ENCODE data around the gene IL23A. TPM values are rescaled to one million over a fixed set of nuclear protein-coding genes. Genes with fewer than 3 reads are reported as not detected.

IL23A gene
- total RNA-seq, 4 donors from 2014 or later: not detected

GRCh38 chr12:56389412-56389811 lies 50.7 kb downstream of the IL23A start:
- Histone ChIP-seq H3K27ac (no peak overlapping the region), H3K36me3 (no peaks in the 10 kb centered on the region), H3K4me1 (no peaks in the 10 kb centered on the region), H3K9me3 (no peaks in the 10 kb centered on the region), H3K27me3 (no peaks in the 10 kb centered on the region), H3K4me3 (no peak overlapping the region)
- no peak for TF ChIP-seq EP300 (IDR thresholded peaks at IDR 0.05)
- no peak for TF ChIP-seq CTCF (IDR thresholded peaks at IDR 0.05)
- TF ChIP-seq POLR2A (IDR thresholded peaks at IDR 0.05): no peak
- TF ChIP-seq POLR2AphosphoS5 (IDR thresholded peaks at IDR 0.05): no peak
- no peak for ATAC-seq
- 32 to 45% methylated on average over 2 to 5 of the region's 5 CpGs for WGBS, 2 donors (ENCODE audit: low coverage in 1 of 2)

Small RNAs within 50 kb of the gene (small RNA-seq; reads per million reads assigned to genes)
- 0 reads per million in 4 donors for gene RNU7-40P

Other genes with a start within 250 kb of the IL23A start
- 100 to 1,000 TPM in 3 of 4 donors, 10 to 100 TPM in 1; 99.4 to 115 (median 110) TPM for gene PA2G4, start 234.3 kb upstream of the IL23A start, total RNA-seq
- 1,000 to 10,000 TPM; 1,487 to 4,346 (median 2,874) TPM for gene RPL41, start 222.3 kb upstream of the IL23A start, total RNA-seq
- gene ZC3H10, start 220.6 kb upstream of the IL23A start, total RNA-seq: 1 to 10 TPM; 5.0 to 7.4 (median 5.8) TPM
- gene ESYT1, start 210.6 kb upstream of the IL23A start, total RNA-seq: 100 to 1,000 TPM; 128 to 234 (median 167) TPM
- gene MYL6B, start 186.3 kb upstream of the IL23A start, total RNA-seq: 10 to 100 TPM; 14.3 to 57.9 (median 28.0) TPM
- gene MYL6, start 180.5 kb upstream of the IL23A start, total RNA-seq: 1,000 to 10,000 TPM; 5,300 to 6,545 (median 5,874) TPM
- 100 to 1,000 TPM in 1 of 4 donors, 10 to 100 TPM in 3; 76.5 to 109 (median 85.1) TPM for gene SMARCC2, start 149.4 kb upstream of the IL23A start, total RNA-seq
- gene RNF41, start 117.0 kb upstream of the IL23A start, total RNA-seq: 100 to 1,000 TPM in 2 of 4 donors, 10 to 100 TPM in 2; 63.7 to 119 (median 102) TPM
- 10 to 100 TPM; 23.7 to 34.7 (median 28.8) TPM for gene NABP2, start 114.5 kb upstream of the IL23A start, total RNA-seq
- 1 to 10 TPM in 1 of 4 donors, not detected in 3; 1.7 TPM for gene SLC39A5, start 108.8 kb upstream of the IL23A start, total RNA-seq
- 10 to 100 TPM; 12.9 to 37.8 (median 15.6) TPM for gene ANKRD52, start 80.5 kb upstream of the IL23A start, total RNA-seq
- gene COQ10A, start 71.9 kb upstream of the IL23A start, total RNA-seq: 10 to 100 TPM in 3 of 4 donors, 1 to 10 TPM in 1; 9.3 to 18.4 (median 12.5) TPM
- gene CS, start 38.6 kb upstream of the IL23A start, total RNA-seq: 100 to 1,000 TPM; 102 to 174 (median 103) TPM
- gene CNPY2, start 22.9 kb upstream of the IL23A start, total RNA-seq: 10 to 100 TPM; 55.7 to 82.0 (median 65.2) TPM
- gene PAN2, start 4.9 kb upstream of the IL23A start, total RNA-seq: 10 to 100 TPM; 12.6 to 73.6 (median 30.3) TPM
- 10 to 100 TPM; 55.4 to 94.6 (median 82.7) TPM for gene STAT2, start 21.2 kb downstream of the IL23A start, total RNA-seq
- gene APOF, start 24.0 kb downstream of the IL23A start, total RNA-seq: not detected
- gene TIMELESS, start 110.5 kb downstream of the IL23A start, total RNA-seq: 1 to 10 TPM; 2.6 to 3.1 (median 3.0) TPM
- not detected for gene MIP, start 115.8 kb downstream of the IL23A start, total RNA-seq
- gene SPRYD4, start 129.7 kb downstream of the IL23A start, total RNA-seq: 1 to 10 TPM; 1.1 to 3.7 (median 2.3) TPM
- gene GLS2, start 149.3 kb downstream of the IL23A start, total RNA-seq: 1 to 10 TPM; 1.1 to 4.1 (median 1.6) TPM
- gene RBMS2, start 182.9 kb downstream of the IL23A start, total RNA-seq: 10 to 100 TPM; 25.4 to 50.2 (median 31.8) TPM

All from gastroesophageal sphincter (tissue), 4 donors.